GM23338 (cell line): ENCODE results near the gene PSD4. TPM values are rescaled to one million over a fixed set of nuclear protein-coding genes. Genes with fewer than 3 reads are reported as not detected.

Experiments used
- ATAC-seq: fragments of 200-7000 bp; cut with Tn5 transposase; 3 replicates; pipeline ENCODE4 v1.9.1; 2020
- DNase-seq: peaks from one replicate; pipeline ENCODE4 v3.0.0-alpha.2; 2015; ENCODE audit warnings: low spot score
- H2AFZ ChIP-seq: fragments of 200-600 bp; sonication (generic); 2 replicates; pipeline ENCODE4 v1.8.0; 2016; ENCODE audit warnings: antibody characterized with exemption, mild to moderate bottlenecking, moderate library complexity
- H3F3A ChIP-seq: fragments of 200-600 bp; sonication (generic); replicated peaks from 2 replicates; pipeline ENCODE4 v1.8.0; 2017; ENCODE audit warnings: antibody characterized with exemption, mixed run types, low read depth
- H3K27ac ChIP-seq: fragments of 200-600 bp; sonication (generic); 2 replicates; pipeline ENCODE4 v1.6.1; 2016; ENCODE audit warnings: low read depth
- H3K27me3 ChIP-seq: fragments of 200-600 bp; sonication (generic); 2 replicates; pipeline ENCODE4 v1.8.0; 2016; ENCODE audit warnings: mild to moderate bottlenecking, mixed run types, moderate library complexity; ENCODE audit not compliant: insufficient read depth
- H3K36me3 ChIP-seq: fragments of 200-600 bp; sonication (generic); 2 replicates; pipeline ENCODE4 v1.8.0; 2016; ENCODE audit warnings: mild to moderate bottlenecking; ENCODE audit not compliant: insufficient read depth
- H3K4me1 ChIP-seq: fragments of 200-600 bp; sonication (generic); 2 replicates; pipeline ENCODE4 v1.8.0; 2016; ENCODE audit warnings: mild to moderate bottlenecking, moderate library complexity; ENCODE audit not compliant: insufficient read depth
- H3K4me2 ChIP-seq: fragments of 200-600 bp; sonication (generic); 2 replicates; pipeline ENCODE4 v1.7.1; 2017; ENCODE audit warnings: mixed run types
- H3K4me3 ChIP-seq: fragments of 200-600 bp; sonication (generic); 2 replicates; pipeline ENCODE4 v1.6.1; 2016; ENCODE audit warnings: mixed run types
- H3K79me2 ChIP-seq: fragments of 200-600 bp; sonication (generic); replicated peaks from 2 replicates; pipeline ENCODE4 v1.8.0; 2017; ENCODE audit warnings: mild to moderate bottlenecking; ENCODE audit not compliant: insufficient read depth
- H3K9me2 ChIP-seq: fragments of 200-600 bp; sonication (generic); 2 replicates; pipeline ENCODE4 v1.8.0; 2017; ENCODE audit not compliant: insufficient read depth
- H4K20me1 ChIP-seq: fragments of 200-600 bp; sonication (generic); replicated peaks from 2 replicates; pipeline ENCODE4 v1.8.0; 2017; ENCODE audit warnings: mild to moderate bottlenecking; ENCODE audit not compliant: insufficient read depth
- H3K27ac Mint-ChIP-seq: 2 replicates; pipeline ENCODE4 v1.8.0; 2020; ENCODE audit warnings: inconsistent platforms, mild to moderate bottlenecking, moderate library complexity, mixed read lengths
- H3K27me3 Mint-ChIP-seq: 3 replicates; pipeline ENCODE4 v1.8.0; 2022; ENCODE audit warnings: low read depth, mild to moderate bottlenecking, moderate library complexity, mixed read lengths, inconsistent platforms; ENCODE audit not compliant: insufficient read depth, poor library complexity
- H3K36me3 Mint-ChIP-seq: 3 replicates; pipeline ENCODE4 v1.8.0; 2021; ENCODE audit warnings: low read depth, mild to moderate bottlenecking, inconsistent platforms, moderate library complexity, mixed read lengths
- H3K4me1 Mint-ChIP-seq: 3 replicates; pipeline ENCODE4 v1.8.0; 2020; ENCODE audit warnings: mild to moderate bottlenecking, inconsistent platforms, mixed read lengths
- H3K4me3 Mint-ChIP-seq: 3 replicates; pipeline ENCODE4 v1.8.0; 2021; ENCODE audit warnings: moderate library complexity, mild to moderate bottlenecking, inconsistent platforms, mixed read lengths
- H3K9me3 Mint-ChIP-seq: 3 replicates; pipeline ENCODE4 v1.8.0; 2020; ENCODE audit warnings: moderate library complexity, mild to moderate bottlenecking, inconsistent platforms, mixed read lengths
- CREB1 ChIP-seq: fragments of 250-450 bp; sonication (Bioruptor Pico); IDR thresholded peaks from 2 replicates; pipeline ENCODE4 v1.5.0; 2020; ENCODE audit warnings: low read depth, mild to moderate bottlenecking, moderate library complexity
- CTCF ChIP-seq, 2 experiments: fragments of 200-600 bp in 1 of 2; sonication (generic) in 1 of 2; conservative IDR thresholded peaks; 2 replicates each; pipeline versions ENCODE4 v1.5.1 to v1.6.1; 2016 to 2017; ENCODE audit warnings: antibody characterized with exemption in 2 of 2, low read depth in 2 of 2, mild to moderate bottlenecking in 2 of 2, moderate library complexity in 1 of 2
- ETS1 ChIP-seq: IDR thresholded peaks from 2 replicates; pipeline ENCODE4 v1.6.1; 2016; ENCODE audit warnings: antibody characterized with exemption
- EZH2 ChIP-seq: fragments of 200-600 bp; sonication (generic); IDR thresholded peaks from one replicate; pipeline ENCODE4 v1.8.0; 2017; ENCODE audit warnings: antibody characterized with exemption, mild to moderate bottlenecking, low read depth; ENCODE audit not compliant: unreplicated experiment
- EZH2phosphoT487 ChIP-seq: fragments of 200-600 bp; sonication (generic); IDR thresholded peaks from one replicate; pipeline ENCODE4 v1.8.1; 2018; ENCODE audit warnings: antibody characterized with exemption; ENCODE audit not compliant: unreplicated experiment
- JUNB ChIP-seq: IDR thresholded peaks from one replicate; pipeline ENCODE4 v1.6.1; 2016; ENCODE audit warnings: antibody characterized with exemption; ENCODE audit not compliant: unreplicated experiment
- NANOG ChIP-seq: IDR thresholded peaks from 2 replicates; pipeline ENCODE4 v1.6.1; 2016; ENCODE audit warnings: antibody characterized with exemption, borderline replicate concordance
- POLR2AphosphoS5 ChIP-seq: IDR thresholded peaks from 2 replicates; pipeline ENCODE4 v1.6.1; 2016; ENCODE audit warnings: antibody characterized with exemption, low read depth
- REST ChIP-seq: IDR thresholded peaks from one replicate; pipeline ENCODE4 v1.6.1; 2018; ENCODE audit warnings: antibody characterized with exemption; ENCODE audit not compliant: unreplicated experiment
- STAT1 ChIP-seq: IDR thresholded peaks from one replicate; pipeline ENCODE4 v1.6.1; 2016; ENCODE audit warnings: antibody characterized with exemption; ENCODE audit not compliant: unreplicated experiment
- ZNF114 ChIP-seq: fragments of 250-450 bp; sonication (Bioruptor Pico); IDR thresholded peaks from 2 replicates; pipeline ENCODE4 v1.5.0; 2020; ENCODE audit warnings: mild to moderate bottlenecking, moderate library complexity
- ZNF331 ChIP-seq: fragments of 250-450 bp; sonication (Bioruptor Pico); IDR thresholded peaks from 2 replicates; pipeline ENCODE4 v1.5.0; 2020; ENCODE audit warnings: low read depth, mild to moderate bottlenecking, moderate library complexity
- ZNF462 ChIP-seq: fragments of 250-450 bp; sonication (Bioruptor Pico); IDR thresholded peaks from 2 replicates; pipeline ENCODE4 v1.5.0; 2020; ENCODE audit warnings: mild to moderate bottlenecking, moderate library complexity
- polyA plus RNA-seq: library from polyadenylated mRNA; unstranded; fragments of >200 nt; fragmentation: Nextera tagmentation; extraction: Ambion mirVana; gene quantifications from 2 replicates; pipeline ENCODE4 v1.2.1, GENCODE V29; 2016
- total RNA-seq: library from RNA; depleted of rRNA; stranded (reverse); fragments of >200 nt; shearing (Covaris generic); gene quantifications from 2 replicates; pipeline ENCODE4 v1.2.3, GENCODE V29; 2014

The PSD4 gene
- total and polyA plus RNA-seq, 2 experiments from 2014 or later, result 0.06 to 0.66 TPM

GRCh38 chr2:113183703-113184102 is 9.9 kb downstream of the PSD4 start:
- H3K36me3 Mint-ChIP-seq, result no peaks in the 10 kb centered on the region
- no peak overlapping the region for H3K4me2 ChIP-seq
- H3K36me3 ChIP-seq, result no peaks in the 10 kb centered on the region
- H3K4me3 Mint-ChIP-seq, result no peak overlapping the region
- H3F3A ChIP-seq, result no peaks in the 10 kb centered on the region
- H3K27ac Mint-ChIP-seq, result no peak overlapping the region
- H3K27me3 ChIP-seq, result no peaks in the 10 kb centered on the region
- H3K27ac ChIP-seq, result no peak overlapping the region
- ATAC-seq (no peak), DNase-seq (no peak)
- H3K4me1 Mint-ChIP-seq, result peaks cover 12% of the 10 kb centered on the region
- no peaks in the 10 kb centered on the region for H3K9me3 Mint-ChIP-seq
- peaks cover 3% of the 10 kb centered on the region for H3K27me3 Mint-ChIP-seq
- H3K9me2 ChIP-seq, result no peaks in the 10 kb centered on the region
- no peaks in the 10 kb centered on the region for H4K20me1 ChIP-seq
- H3K79me2 ChIP-seq, result no peaks in the 10 kb centered on the region
- H3K4me1 ChIP-seq, result 0 out of 2 replicates have a peak, but pooled peaks cover 3% of the 10 kb centered on the region
- H2AFZ ChIP-seq, result no peak overlapping the region
- no peak overlapping the region for H3K4me3 ChIP-seq
- TF ChIP-seq JUNB (no peak), EZH2phosphoT487 (no peak), CTCF (conservative IDR thresholded peaks at IDR 0.05; ENCODE audit: low read depth in 2 of 2) (no peak), CREB1 (CRISPR knock-in tag) (no peak), POLR2AphosphoS5 (no peak), ZNF331 (CRISPR knock-in tag) (no peak), ETS1 (no peak), ZNF114 (CRISPR knock-in tag) (no peak), REST (no peak), STAT1 (no peak), ZNF462 (CRISPR knock-in tag) (no peak), NANOG (no peak), EZH2 (no peak)
